GM19193 (cell line): ENCODE data around the gene KLK4.

Source experiments
- POLR2A ChIP-seq: IDR thresholded peaks from 4 replicates; pipeline ENCODE4 v1.6.1; 2011; ENCODE audit not compliant: insufficient read depth, insufficient read length; ENCODE audit errors: extremely low read depth

Gene KLK4

GRCh38 chr19:50897191-50897607, 14.0 kb downstream of the KLK4 start:
- no peak for TF ChIP-seq POLR2A

- peak; percentile 35 for TF ChIP-seq POLR2A
Measured at GRCh38 chr19:50896591-50897190, 14.5 kb downstream of the KLK4 start.

GRCh38 chr19:50894478-50895356, 16.5 kb downstream of the KLK4 start:
- no peak for TF ChIP-seq POLR2A

GRCh38 chr19:50893047-50893736, 18.0 kb downstream of the KLK4 start:
- no peak for TF ChIP-seq POLR2A

GRCh38 chr19:50891253-50891625, 20.0 kb downstream of the KLK4 start:
- no peak for TF ChIP-seq POLR2A

- TF ChIP-seq POLR2A, result no peak
Measured at GRCh38 chr19:50890422-50891252, 20.6 kb downstream of the KLK4 start.

GRCh38 chr19:50889638-50890037, 21.6 kb downstream of the KLK4 start:
- TF ChIP-seq POLR2A, result no peak

GRCh38 chr19:50882188-50882587, 29.0 kb downstream of the KLK4 start:
- TF ChIP-seq POLR2A, result no peak

- TF ChIP-seq POLR2A, result no peak
Measured at GRCh38 chr19:50880241-50880640, 31.0 kb downstream of the KLK4 start.

GRCh38 chr19:50878851-50879250, 32.3 kb downstream of the KLK4 start:
- TF ChIP-seq POLR2A, result no peak

- TF ChIP-seq POLR2A, result no peak
Measured at GRCh38 chr19:50877338-50877737, 33.9 kb downstream of the KLK4 start.

GRCh38 chr19:50876456-50876855, 34.7 kb downstream of the KLK4 start:
- no peak for TF ChIP-seq POLR2A

GRCh38 chr19:50875795-50876422, 35.3 kb downstream of the KLK4 start:
- TF ChIP-seq POLR2A, result no peak

GRCh38 chr19:50874211-50874610, 37.0 kb downstream of the KLK4 start:
- TF ChIP-seq POLR2A, result no peak
